Vagina (tissue), 2 donors: ENCODE data around the gene INCENP.

ENCODE experiments used
- POLR2A ChIP-seq, 2 donors: fragments of 450-650 bp; IDR thresholded peaks; one replicate each; pipeline ENCODE4 v1.6.1; 2017; ENCODE audit warnings: antibody characterized with exemption in 2 of 2, mild to moderate bottlenecking in 2 of 2, moderate library complexity in 2 of 2
- POLR2AphosphoS5 ChIP-seq, 2 donors: sonication (generic); formaldehyde crosslinking; IDR thresholded peaks; one replicate each; pipeline ENCODE4 v1.9.0; 2017; ENCODE audit warnings: antibody characterized with exemption in 2 of 2, mild to moderate bottlenecking in 2 of 2, low read depth in 1 of 2; ENCODE audit not compliant: insufficient read depth in 1 of 2
- TF ChIP-seq, protein P1 (sequence below), 3 experiments: fragments of 450-650 bp in 2 of 3; fragments of 200-600 bp in 1 of 3; sonication (generic) in 1 of 3; IDR thresholded peaks; one replicate each; pipeline ENCODE4 v1.5.1; 2017 to 2019; ENCODE audit warnings: antibody characterized with exemption in 3 of 3, mild to moderate bottlenecking in 2 of 3, moderate library complexity in 2 of 3

DNA sequence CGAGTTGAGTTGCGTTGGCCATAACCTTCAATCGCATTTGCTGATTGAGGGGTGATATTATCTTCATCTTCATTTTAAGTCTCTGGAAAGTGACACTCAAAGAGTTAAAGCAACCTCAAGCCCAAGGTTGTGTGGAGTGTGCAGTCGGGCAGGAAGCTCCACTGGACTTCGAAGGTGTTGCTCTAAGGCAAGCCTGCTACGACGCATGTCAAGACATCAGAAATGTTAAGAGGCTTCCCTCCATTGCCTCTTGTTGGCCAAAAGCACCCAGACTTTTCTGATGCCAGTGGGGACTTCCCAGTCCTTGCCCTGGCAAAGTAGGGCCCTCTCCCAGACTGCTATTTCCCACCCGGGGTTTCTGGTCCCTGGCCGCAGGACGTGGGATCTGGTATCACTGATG, 42.6 kb downstream of the INCENP start:
- TF ChIP-seq, protein P1, sequence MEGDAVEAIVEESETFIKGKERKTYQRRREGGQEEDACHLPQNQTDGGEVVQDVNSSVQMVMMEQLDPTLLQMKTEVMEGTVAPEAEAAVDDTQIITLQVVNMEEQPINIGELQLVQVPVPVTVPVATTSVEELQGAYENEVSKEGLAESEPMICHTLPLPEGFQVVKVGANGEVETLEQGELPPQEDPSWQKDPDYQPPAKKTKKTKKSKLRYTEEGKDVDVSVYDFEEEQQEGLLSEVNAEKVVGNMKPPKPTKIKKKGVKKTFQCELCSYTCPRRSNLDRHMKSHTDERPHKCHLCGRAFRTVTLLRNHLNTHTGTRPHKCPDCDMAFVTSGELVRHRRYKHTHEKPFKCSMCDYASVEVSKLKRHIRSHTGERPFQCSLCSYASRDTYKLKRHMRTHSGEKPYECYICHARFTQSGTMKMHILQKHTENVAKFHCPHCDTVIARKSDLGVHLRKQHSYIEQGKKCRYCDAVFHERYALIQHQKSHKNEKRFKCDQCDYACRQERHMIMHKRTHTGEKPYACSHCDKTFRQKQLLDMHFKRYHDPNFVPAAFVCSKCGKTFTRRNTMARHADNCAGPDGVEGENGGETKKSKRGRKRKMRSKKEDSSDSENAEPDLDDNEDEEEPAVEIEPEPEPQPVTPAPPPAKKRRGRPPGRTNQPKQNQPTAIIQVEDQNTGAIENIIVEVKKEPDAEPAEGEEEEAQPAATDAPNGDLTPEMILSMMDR (IDR thresholded peaks at IDR 0.05): no peak
- TF ChIP-seq POLR2AphosphoS5 (IDR thresholded peaks at IDR 0.05; ENCODE audit: insufficient read depth in 1 of 2, low read depth in 1 of 2): no peak
- TF ChIP-seq POLR2A (IDR thresholded peaks at IDR 0.05): no peak
